ENCODE measurements around the gene TP53.

Gene TP53

DNA sequence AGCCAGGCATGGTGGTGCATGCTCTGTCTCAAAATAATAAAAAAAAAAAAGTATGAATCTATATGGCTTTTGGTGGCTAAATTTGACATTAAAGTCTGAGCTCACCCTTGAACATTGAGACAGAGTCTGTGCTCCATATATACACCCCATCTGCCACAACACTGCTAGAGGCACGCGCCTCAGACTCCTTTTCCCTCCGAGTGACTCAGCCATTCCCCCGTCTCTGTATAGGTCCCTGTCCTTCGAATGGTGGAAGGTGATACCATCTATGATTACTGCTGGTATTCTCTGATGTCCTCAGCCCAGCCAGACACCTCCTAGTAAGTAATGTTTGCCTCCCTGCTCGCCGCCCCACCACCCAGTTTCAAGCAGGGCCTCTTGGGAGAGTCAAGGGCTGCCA lies 13.2 kb upstream of the TP53 start:
- no peak for TF ChIP-seq POU2F2 (IDR thresholded peaks at IDR 0.05; ENCODE audit: low read depth, low read length)
- TF ChIP-seq PAX5 (IDR thresholded peaks at IDR 0.05; ENCODE audit: insufficient read depth, low read length, severe bottlenecking) = no peak
- TF ChIP-seq TAF1 (IDR thresholded peaks at IDR 0.05; ENCODE audit: low read depth, low read length) = no peak
- no peak for TF ChIP-seq POLR2AphosphoS5 (IDR thresholded peaks at IDR 0.05; ENCODE audit: low read depth, low read length)
- no peak for TF ChIP-seq SPI1 (IDR thresholded peaks at IDR 0.05; ENCODE audit: low read depth, low read length)
- no peak for TF ChIP-seq POLR2A (IDR thresholded peaks at IDR 0.05; ENCODE audit: low read depth, low read length)
- FAIRE-seq = no peak

DNA sequence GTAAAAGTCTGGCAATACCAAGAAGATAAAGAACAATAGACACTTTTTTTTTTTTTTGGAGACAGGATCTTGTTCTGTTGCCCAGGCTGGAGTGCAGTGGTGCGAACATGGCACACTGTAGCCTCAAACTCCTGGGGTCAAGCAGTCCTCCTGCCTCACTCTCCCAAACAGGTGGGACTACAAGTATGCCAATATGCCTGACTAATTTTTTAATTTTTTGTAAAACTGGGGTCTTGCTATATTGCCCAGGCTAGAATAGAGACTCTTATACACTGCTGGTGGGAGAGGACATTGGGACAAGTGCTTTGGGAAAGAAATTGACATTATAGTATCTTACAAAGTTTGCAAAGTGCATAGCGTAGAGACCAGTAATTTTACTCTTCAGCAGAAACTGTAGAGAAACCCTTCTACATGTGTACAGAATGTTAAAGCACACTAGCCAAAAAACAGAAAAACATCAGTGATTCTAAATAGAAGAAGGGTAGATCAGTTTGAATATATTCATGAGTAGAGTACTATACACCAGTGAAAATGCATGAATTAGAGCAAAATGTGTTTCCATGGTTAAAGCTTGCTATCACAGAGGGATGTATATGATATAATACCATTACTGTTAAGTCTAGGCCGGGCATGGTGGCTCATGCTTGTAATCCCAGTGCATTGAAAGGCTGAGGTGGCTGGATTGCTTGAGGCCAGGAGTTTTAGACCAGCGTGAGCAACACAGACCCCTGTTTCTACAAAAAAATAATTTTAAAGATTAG lies 10.7 kb upstream of the TP53 start:
- FAIRE-seq (no peak), DNase-seq (ENCODE audit: insufficient read length, low spot score) (no peak)
- TF ChIP-seq POLR2AphosphoS5 (IDR thresholded peaks at IDR 0.05; ENCODE audit: low read depth, low read length) (no peak), POLR2A (IDR thresholded peaks at IDR 0.05; ENCODE audit: low read depth, low read length) (no peak), SPI1 (IDR thresholded peaks at IDR 0.05; ENCODE audit: low read depth, low read length) (no peak), TAF1 (IDR thresholded peaks at IDR 0.05; ENCODE audit: low read depth, low read length) (no peak), PAX5 (IDR thresholded peaks at IDR 0.05; ENCODE audit: insufficient read depth, low read length, severe bottlenecking) (no peak), POU2F2 (IDR thresholded peaks at IDR 0.05; ENCODE audit: low read depth, low read length) (no peak)

More for the DNA sequence above, 13.2 kb upstream of the TP53 start:
- DNase-seq (ENCODE audit: insufficient read length, low spot score) = no peak

DNA sequence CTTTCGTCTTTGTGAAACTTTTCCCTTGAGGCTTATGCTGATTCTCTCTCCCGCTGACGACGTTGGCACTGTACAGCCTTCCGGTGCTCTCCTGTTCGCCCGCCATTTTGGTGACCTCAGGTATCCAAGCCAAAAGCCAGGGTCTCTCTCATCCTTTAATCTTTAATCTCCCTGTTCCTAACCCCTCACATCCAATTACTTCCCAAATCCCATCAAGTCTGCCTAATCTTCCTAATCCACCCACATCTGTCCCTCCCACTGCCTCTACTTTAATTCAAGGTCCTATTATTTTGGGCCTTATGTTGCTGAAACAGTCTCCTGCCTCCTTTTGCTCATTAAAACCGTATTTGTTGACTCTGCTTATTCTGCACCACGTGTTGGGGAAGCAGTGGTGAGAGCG lies 8.3 kb upstream of the TP53 start:
- TF ChIP-seq SPI1 (IDR thresholded peaks at IDR 0.05; ENCODE audit: low read depth, low read length) (no peak), POU2F2 (IDR thresholded peaks at IDR 0.05; ENCODE audit: low read depth, low read length) (no peak), POLR2A (IDR thresholded peaks at IDR 0.05; ENCODE audit: low read depth, low read length) (no peak), TAF1 (IDR thresholded peaks at IDR 0.05; ENCODE audit: low read depth, low read length) (no peak), POLR2AphosphoS5 (IDR thresholded peaks at IDR 0.05; ENCODE audit: low read depth, low read length) (no peak), PAX5 (IDR thresholded peaks at IDR 0.05; ENCODE audit: insufficient read depth, low read length, severe bottlenecking) (no peak)
- FAIRE-seq = no peak
- DNase-seq (ENCODE audit: insufficient read length, low spot score) = no peak

DNA sequence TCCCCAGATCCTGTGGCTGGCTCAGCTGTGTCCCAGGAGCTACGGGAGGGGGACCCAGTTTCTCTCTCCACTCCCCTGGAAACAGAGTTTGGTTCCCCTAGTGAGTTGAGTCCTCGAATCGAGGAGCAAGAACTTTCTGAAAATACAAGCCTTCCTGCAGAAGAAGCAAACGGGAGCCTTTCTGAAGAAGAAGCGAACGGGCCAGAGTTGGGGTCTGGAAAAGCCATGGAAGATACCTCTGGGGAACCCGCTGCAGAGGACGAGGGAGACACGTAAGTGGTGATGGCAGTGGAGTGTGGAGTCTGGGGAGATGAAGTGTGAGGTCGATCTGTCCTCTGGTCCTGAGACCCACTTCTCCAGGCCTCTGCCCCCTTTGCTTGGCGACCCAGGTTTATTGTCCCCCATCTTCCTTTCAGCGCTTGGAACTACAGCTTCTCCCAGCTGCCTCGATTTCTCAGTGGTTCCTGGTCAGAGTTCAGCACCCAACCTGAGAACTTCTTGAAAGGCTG lies 1.6 kb upstream of the TP53 start:
- FAIRE-seq = no peak
- DNase-seq (ENCODE audit: insufficient read length, low spot score) = no peak
- TF ChIP-seq TAF1 (IDR thresholded peaks at IDR 0.05; ENCODE audit: low read depth, low read length) (no peak), SPI1 (IDR thresholded peaks at IDR 0.05; ENCODE audit: low read depth, low read length) (no peak), POU2F2 (IDR thresholded peaks at IDR 0.05; ENCODE audit: low read depth, low read length) (no peak), POLR2AphosphoS5 (IDR thresholded peaks at IDR 0.05; ENCODE audit: low read depth, low read length) (no peak), POLR2A (IDR thresholded peaks at IDR 0.05; ENCODE audit: low read depth, low read length) (no peak), PAX5 (IDR thresholded peaks at IDR 0.05; ENCODE audit: insufficient read depth, low read length, severe bottlenecking) (no peak)

DNA sequence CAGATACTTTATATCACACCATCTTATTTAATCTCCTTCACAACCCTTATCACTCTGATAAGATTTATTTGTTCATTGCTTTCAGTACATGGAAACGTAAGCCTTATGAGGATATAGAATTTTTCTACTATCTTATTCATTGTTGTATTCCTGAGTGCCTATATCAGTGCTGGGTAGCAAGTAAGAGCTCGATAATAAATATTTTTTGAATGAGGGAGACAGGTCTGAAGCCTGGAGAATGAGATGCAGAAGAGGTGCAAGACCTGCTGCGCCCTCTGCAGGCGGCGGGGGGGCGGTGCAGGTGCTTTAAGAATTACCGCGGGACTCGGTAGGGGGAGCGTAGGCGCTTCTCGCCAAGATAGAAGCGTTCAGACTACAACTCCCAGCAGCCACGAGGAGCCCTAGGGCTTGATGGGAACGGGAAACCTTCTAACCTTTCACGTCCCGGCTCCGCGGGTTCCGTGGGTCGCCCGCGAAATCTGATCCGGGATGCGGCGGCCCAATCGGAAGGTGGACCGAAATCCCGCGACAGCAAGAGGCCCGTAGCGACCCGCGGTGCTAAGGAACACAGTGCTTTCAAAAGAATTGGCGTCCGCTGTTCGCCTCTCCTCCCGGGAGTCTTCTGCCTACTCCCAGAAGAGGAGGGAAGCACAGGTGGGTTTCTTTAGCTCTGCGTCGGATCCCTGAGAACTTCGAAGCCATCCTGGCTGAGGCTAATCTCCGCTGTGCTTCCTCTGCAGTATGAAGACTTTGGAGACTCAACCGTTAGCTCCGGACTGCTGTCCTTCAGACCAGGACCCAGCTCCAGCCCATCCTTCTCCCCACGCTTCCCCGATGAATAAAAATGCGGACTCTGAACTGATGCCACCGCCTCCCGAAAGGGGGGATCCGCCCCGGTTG lies 868 bp upstream of the TP53 start, which contains the start of gene WRAP53:
Gene WRAP53 (plus strand): TSS at position 570 of the 900 bp plus-strand sequence. CDS start 172 bp downstream, at position 742.
- DNase-seq (ENCODE audit: insufficient read length, low spot score) = peak; percentile 87
- TF ChIP-seq TAF1 (IDR thresholded peaks at IDR 0.05; ENCODE audit: low read depth, low read length) (no peak), PAX5 (IDR thresholded peaks at IDR 0.05; ENCODE audit: insufficient read depth, low read length, severe bottlenecking) (no peak), SPI1 (IDR thresholded peaks at IDR 0.05; ENCODE audit: low read depth, low read length) (0 out of 2 replicates have a peak, but pooled peaks have one; percentile 9), POLR2AphosphoS5 (IDR thresholded peaks at IDR 0.05; ENCODE audit: low read depth, low read length) (peak; percentile 66; the same call in 1 of the 2 replicates), POLR2A (IDR thresholded peaks at IDR 0.05; ENCODE audit: low read depth, low read length) (peak; percentile 51; the same call in 1 of the 2 replicates)
- peak; percentile 94 for FAIRE-seq

DNA sequence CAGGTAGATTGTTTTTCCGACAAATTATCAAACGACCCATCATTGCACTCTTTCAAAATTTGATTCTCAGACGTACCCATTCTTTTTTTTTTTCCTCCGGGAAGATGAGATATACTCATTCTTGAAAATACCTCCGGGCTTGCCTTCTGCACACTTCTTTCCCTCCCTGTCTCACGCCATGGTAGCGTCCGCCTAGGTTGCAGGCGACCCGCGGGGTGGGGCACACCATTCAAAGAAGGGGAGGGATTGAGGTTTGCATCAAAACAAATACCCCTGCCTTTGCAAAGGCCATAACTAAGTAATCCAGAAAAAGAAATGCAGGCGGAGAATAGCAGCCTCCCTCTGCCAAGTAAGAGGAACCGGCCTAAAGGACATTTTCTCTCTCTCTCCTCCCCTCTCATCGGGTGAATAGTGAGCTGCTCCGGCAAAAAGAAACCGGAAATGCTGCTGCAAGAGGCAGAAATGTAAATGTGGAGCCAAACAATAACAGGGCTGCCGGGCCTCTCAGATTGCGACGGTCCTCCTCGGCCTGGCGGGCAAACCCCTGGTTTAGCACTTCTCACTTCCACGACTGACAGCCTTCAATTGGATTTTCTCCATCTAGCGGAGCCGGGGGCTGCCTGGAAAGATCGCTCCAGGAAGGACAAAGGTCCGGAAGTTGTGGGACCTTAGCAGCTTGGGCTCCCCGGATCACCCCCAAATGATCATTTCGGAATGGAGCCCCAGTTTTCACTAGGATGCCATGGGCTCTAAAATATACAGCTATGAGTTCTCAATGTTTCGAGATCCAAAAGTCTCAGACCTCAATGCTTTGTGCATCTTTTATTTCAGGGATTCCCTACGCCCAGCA lies 843 bp downstream of the TP53 start:
- no peak for DNase-seq (ENCODE audit: insufficient read length, low spot score)
- FAIRE-seq = no peak

DNA sequence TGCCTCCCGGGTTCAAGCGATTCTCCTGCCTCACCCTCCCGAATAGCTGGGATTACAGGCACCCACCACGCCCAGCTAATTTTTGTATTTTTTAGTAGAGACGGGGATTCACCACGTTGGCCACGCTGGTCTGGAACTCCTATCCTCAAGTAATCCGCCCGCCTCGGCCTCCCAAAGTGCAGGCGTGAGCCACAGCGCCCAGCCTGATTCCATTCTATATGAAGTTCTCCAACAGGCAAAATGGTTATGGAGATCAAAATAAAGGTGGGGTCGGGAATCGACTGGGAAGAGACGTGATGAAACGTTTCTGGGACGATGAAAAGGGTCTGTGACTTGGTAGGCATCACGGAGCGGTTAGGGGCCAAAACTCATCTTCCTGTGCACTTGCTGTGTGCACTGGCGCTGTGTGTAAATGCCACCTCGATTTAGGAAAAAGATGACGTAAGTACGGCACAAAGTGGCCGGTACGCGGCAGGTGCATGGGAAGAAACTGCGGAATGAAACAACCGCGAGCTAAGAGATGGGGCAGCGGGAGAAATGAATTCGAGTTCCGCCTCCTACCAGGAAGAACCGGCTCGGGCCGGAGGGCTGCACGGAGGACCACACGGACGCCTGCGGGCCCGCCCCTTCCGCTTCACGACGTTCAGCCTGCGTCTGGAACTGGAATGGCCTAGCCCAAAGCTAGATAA lies 1.6 kb downstream of the TP53 start:
- peak; percentile 72 for TF ChIP-seq POLR2A (IDR thresholded peaks at IDR 0.05; ENCODE audit: low read depth, low read length)
- peak; percentile 30 for TF ChIP-seq PAX5 (IDR thresholded peaks at IDR 0.05; ENCODE audit: insufficient read depth, low read length, severe bottlenecking)
- no peak; the same call in 1 of the 2 replicates for TF ChIP-seq POLR2AphosphoS5 (IDR thresholded peaks at IDR 0.05; ENCODE audit: low read depth, low read length)
- no peak for TF ChIP-seq POU2F2 (IDR thresholded peaks at IDR 0.05; ENCODE audit: low read depth, low read length)
- TF ChIP-seq TAF1 (IDR thresholded peaks at IDR 0.05; ENCODE audit: low read depth, low read length) = no peak
- no peak for TF ChIP-seq SPI1 (IDR thresholded peaks at IDR 0.05; ENCODE audit: low read depth, low read length)
- DNase-seq (ENCODE audit: insufficient read length, low spot score) (peak; percentile 68), FAIRE-seq (peak; percentile 83)

More for the DNA sequence above, 843 bp downstream of the TP53 start:
- TF ChIP-seq POLR2AphosphoS5 (IDR thresholded peaks at IDR 0.05; ENCODE audit: low read depth, low read length) (peak; percentile 98), SPI1 (IDR thresholded peaks at IDR 0.05; ENCODE audit: low read depth, low read length) (peak; percentile 35; the same call in 1 of the 2 replicates), TAF1 (IDR thresholded peaks at IDR 0.05; ENCODE audit: low read depth, low read length) (peak; percentile 89), POLR2A (IDR thresholded peaks at IDR 0.05; ENCODE audit: low read depth, low read length) (peak; percentile 98), POU2F2 (IDR thresholded peaks at IDR 0.05; ENCODE audit: low read depth, low read length) (peak; percentile 92), PAX5 (IDR thresholded peaks at IDR 0.05; ENCODE audit: insufficient read depth, low read length, severe bottlenecking) (no peak)
